DMS79 (cell line): ENCODE measurements around the gene MPEG1.

Experiments used
- DNase-seq: peaks from one replicate; lab custom pipeline; 2025; lab: John Stamatoyannopoulos, UW

Gene MPEG1

GRCh38 chr11:59216641-59217564 lies 4.2 kb upstream of the MPEG1 start:
- DNase-seq = no peak

GRCh38 chr11:59214141-59214893 lies 1.6 kb upstream of the MPEG1 start:
- no peak for DNase-seq

- DNase-seq = no peak
Measured at GRCh38 chr11:59212222-59212621, 505 bp downstream of the MPEG1 start.

GRCh38 chr11:59208956-59209355 lies 3.8 kb downstream of the MPEG1 start:
- DNase-seq = no peak

- no peak for DNase-seq
Measured at GRCh38 chr11:59207988-59208451, 4.7 kb downstream of the MPEG1 start.

GRCh38 chr11:59206635-59207034 lies 6.1 kb downstream of the MPEG1 start:
- no peak for DNase-seq

- no peak for DNase-seq
Measured at GRCh38 chr11:59205648-59206047, 7.1 kb downstream of the MPEG1 start.

- DNase-seq = no peak
Measured at GRCh38 chr11:59204746-59205145, 8.0 kb downstream of the MPEG1 start.

- no peak for DNase-seq
Measured at GRCh38 chr11:59201353-59201752, 11.4 kb downstream of the MPEG1 start.

- DNase-seq = no peak
Measured at GRCh38 chr11:59200423-59200746, 12.3 kb downstream of the MPEG1 start.

- no peak for DNase-seq
Measured at GRCh38 chr11:59199546-59200422, 12.9 kb downstream of the MPEG1 start.

GRCh38 chr11:59198726-59199125 lies 14.0 kb downstream of the MPEG1 start:
- no peak for DNase-seq

- peak; percentile 76 for DNase-seq
Measured at GRCh38 chr11:59197991-59198390, 14.7 kb downstream of the MPEG1 start.

GRCh38 chr11:59196777-59197176 lies 15.9 kb downstream of the MPEG1 start:
- no peak for DNase-seq

- DNase-seq = no peak
Measured at GRCh38 chr11:59195586-59195985, 17.1 kb downstream of the MPEG1 start.

- DNase-seq = no peak
Measured at GRCh38 chr11:59193587-59194130, 19.1 kb downstream of the MPEG1 start.

GRCh38 chr11:59192446-59193020 lies 20.2 kb downstream of the MPEG1 start:
- DNase-seq = no peak

GRCh38 chr11:59191890-59192289 lies 20.8 kb downstream of the MPEG1 start:
- DNase-seq = no peak

- DNase-seq = no peak
Measured at GRCh38 chr11:59191095-59191494, 21.6 kb downstream of the MPEG1 start.

- no peak for DNase-seq
Measured at GRCh38 chr11:59189986-59190385, 22.7 kb downstream of the MPEG1 start.

- DNase-seq = no peak
Measured at GRCh38 chr11:59188954-59189353, 23.8 kb downstream of the MPEG1 start.

GRCh38 chr11:59187587-59187986 lies 25.1 kb downstream of the MPEG1 start:
- DNase-seq = no peak
